HCT116 (cell line): Measurements from ENCODE around the gene C10orf120. TPM values are rescaled to one million over a fixed set of nuclear protein-coding genes. Genes with fewer than 3 reads are reported as not detected.
A peak's percentile ranks its signal among the peaks of the same experiment; 100 is the strongest.

Source experiments
- ATAC-seq: fragments of 200-7000 bp; cut with Tn5 transposase; 2 replicates; pipeline ENCODE4 v1.9.1; 2020; ENCODE audit warnings: mild to moderate bottlenecking, moderate library complexity
- BruUV-seq: library from RNA; stranded (reverse); fragments of 400-500 nt; replicated peaks from 2 replicates; lab custom pipeline; 2021; lab: Mats Ljungman, UMichigan
- CTCF ChIA-PET: fragments of 300-600 bp; sonication (Branson Sonifier 250); formaldehyde crosslinking; loops from one replicate; lab custom pipeline; 2021; ENCODE audit warnings: antibody characterized with exemption; lab: Charles Lee
- POLR2A ChIA-PET: fragments of 300-600, 350-600 bp; sonication (Branson Sonifier 250); formaldehyde crosslinking; loops from one replicate; lab custom pipeline; 2021; ENCODE audit warnings: antibody characterized with exemption; lab: Charles Lee
- RAD21 ChIA-PET, 2 experiments: fragments of 300-600 bp; sonication (Branson Sonifier 250); formaldehyde crosslinking; loops; one replicate each; lab custom pipeline; 2023; ENCODE audit warnings: low total read pairs in 2 of 2; ENCODE audit not compliant: uncharacterized antibody in 2 of 2, unreplicated experiment in 2 of 2, low non-redundant PET in 1 of 2; lab: Charles Lee
- DNase-seq: peaks from one replicate; pipeline ENCODE4 v3.0.0-alpha.2; 2010; ENCODE audit warnings: low read depth, low spot score
- H2AFZ ChIP-seq: fragments of 200-600 bp; shearing (Covaris generic), sonication (generic); 2 replicates; pipeline ENCODE4 v1.6.1; 2017; ENCODE audit warnings: low read depth, mixed run types, mixed read lengths, antibody characterized with exemption, low read length; ENCODE audit not compliant: poor library complexity, severe bottlenecking
- H3K27ac ChIP-seq: 2 replicates; pipeline ENCODE4 v1.5.1; 2012; ENCODE audit warnings: low read depth, low read length
- H3K27me3 ChIP-seq: fragments of 200-600 bp; sonication (generic); 2 replicates; pipeline ENCODE4 v1.6.1; 2016; ENCODE audit warnings: mixed run types, low read length, mixed read lengths; ENCODE audit not compliant: insufficient read depth
- H3K36me3 ChIP-seq, 2 experiments: fragments of 200-500 bp in 1 of 2; fragments of 200-600 bp in 1 of 2; sonication (Bioruptor generic) in 1 of 2; sonication (generic) in 1 of 2; 2 replicates each; pipeline versions ENCODE4 v1.5.1 to v1.6.1; 2014 to 2016; ENCODE audit warnings: low read length in 2 of 2, inconsistent platforms in 1 of 2, mixed read lengths in 1 of 2, mixed run types in 1 of 2; ENCODE audit not compliant: insufficient read depth in 2 of 2, control insufficient read depth in 1 of 2
- H3K4me1 ChIP-seq, 2 experiments: fragments of 200-600 bp in 1 of 2; sonication (generic) in 1 of 2; 2 replicates each; pipeline versions ENCODE4 v1.5.1 to v1.6.1; 2012 to 2017; ENCODE audit warnings: low read length in 2 of 2, inconsistent platforms in 1 of 2, mild to moderate bottlenecking in 1 of 2, mixed read lengths in 1 of 2, mixed run types in 1 of 2, moderate library complexity in 1 of 2; ENCODE audit not compliant: insufficient read depth in 2 of 2, control insufficient read depth in 1 of 2
- H3K4me2 ChIP-seq: fragments of 200-600 bp; sonication (generic); 2 replicates; pipeline ENCODE4 v1.6.1; 2017; ENCODE audit warnings: mixed run types, low read length, mixed read lengths
- H3K4me3 ChIP-seq, 2 experiments: fragments of 200-600 bp in 1 of 2; sonication (generic) in 1 of 2; replicated peaks in 1 of 2; 2 replicates each; pipeline ENCODE4 v1.5.1; 2011 to 2016; ENCODE audit warnings: low read length in 2 of 2, control low read depth in 1 of 2, low read depth in 1 of 2, mild to moderate bottlenecking in 1 of 2, mixed read lengths in 1 of 2, mixed run types in 1 of 2
- H3K79me2 ChIP-seq: fragments of 200-600 bp; sonication (generic); 2 replicates; pipeline ENCODE4 v1.6.1; 2017; ENCODE audit warnings: mild to moderate bottlenecking, mixed run types, low read length, moderate library complexity, mixed read lengths; ENCODE audit not compliant: insufficient read depth
- H3K9ac ChIP-seq: fragments of 200-600 bp; sonication (generic); 2 replicates; pipeline ENCODE4 v1.6.1; 2016; ENCODE audit warnings: low read length, mixed read lengths
- H3K9me2 ChIP-seq: fragments of 200-600 bp; sonication (generic), shearing (Covaris generic); 2 replicates; pipeline ENCODE4 v1.6.1; 2017; ENCODE audit warnings: mixed run types, mild to moderate bottlenecking, moderate library complexity; ENCODE audit not compliant: insufficient read depth
- H3K9me3 ChIP-seq, 2 experiments: fragments of 200-500 bp in 1 of 2; fragments of 200-600 bp in 1 of 2; sonication (Bioruptor generic) in 1 of 2; sonication (generic) in 1 of 2; 2 replicates each; pipeline ENCODE4 v1.6.1; 2014 to 2017; ENCODE audit warnings: low read length in 2 of 2, mixed read lengths in 2 of 2, inconsistent platforms in 1 of 2, low read depth in 1 of 2, mild to moderate bottlenecking in 1 of 2, mixed run types in 1 of 2, moderate library complexity in 1 of 2; ENCODE audit not compliant: control insufficient read depth in 1 of 2, insufficient read depth in 1 of 2
- H4K20me1 ChIP-seq: fragments of 200-600 bp; sonication (generic), shearing (Covaris generic); 2 replicates; pipeline ENCODE4 v1.6.1; 2017; ENCODE audit warnings: mixed run types, mild to moderate bottlenecking, moderate library complexity; ENCODE audit not compliant: insufficient read depth
- CEBPB ChIP-seq: IDR thresholded peaks from 2 replicates; pipeline ENCODE4 v1.6.1; 2012; ENCODE audit warnings: low read depth
- CTCF ChIP-seq, 3 experiments: fragments of 200-600 bp in 1 of 3; sonication (generic) in 1 of 3; IDR thresholded peaks in 2 of 3; conservative IDR thresholded peaks in 1 of 3; 2 replicates each; pipeline ENCODE4 v1.5.1; 2012 to 2017; ENCODE audit warnings: low read depth in 2 of 3, low read length in 2 of 3, antibody characterized with exemption in 1 of 3, borderline replicate concordance in 1 of 3, control low read depth in 1 of 3, mild to moderate bottlenecking in 1 of 3, mixed read lengths in 1 of 3, mixed run types in 1 of 3, moderate library complexity in 1 of 3; ENCODE audit not compliant: insufficient read depth in 1 of 3
- EGR1 ChIP-seq: IDR thresholded peaks from 2 replicates; pipeline ENCODE4 v1.6.1; 2012; ENCODE audit warnings: low read depth
- ELF1 ChIP-seq: IDR thresholded peaks from 2 replicates; pipeline ENCODE4 v1.6.1; 2012; ENCODE audit warnings: low read depth, borderline replicate concordance
- FOSL1 ChIP-seq: IDR thresholded peaks from 2 replicates; pipeline ENCODE4 v1.6.1; 2012; ENCODE audit warnings: low read depth
- POLR2A ChIP-seq: IDR thresholded peaks from 2 replicates; pipeline ENCODE4 v1.7.0; 2011; ENCODE audit warnings: borderline replicate concordance; ENCODE audit not compliant: insufficient read depth, insufficient read length; ENCODE audit errors: extremely low read depth
- POLR2AphosphoS5 ChIP-seq: IDR thresholded peaks from 2 replicates; pipeline ENCODE4 v1.6.1; 2011; ENCODE audit warnings: mild to moderate bottlenecking, low read depth, low read length, moderate library complexity
- RAD21 ChIP-seq: IDR thresholded peaks from 2 replicates; pipeline ENCODE4 v1.6.1; 2012; ENCODE audit warnings: low read depth, mild to moderate bottlenecking
- SIN3A ChIP-seq: IDR thresholded peaks from 2 replicates; pipeline ENCODE4 v1.6.1; 2012; ENCODE audit warnings: low read depth
- ZNF274 ChIP-seq: fragments of 200-500 bp; sonication (Bioruptor generic); IDR thresholded peaks from 2 replicates; pipeline ENCODE4 v1.6.1; 2014; ENCODE audit warnings: mild to moderate bottlenecking, low read depth, low read length, inconsistent platforms
- intact Hi-C: fragments of 100-400 bp; cut with micrococcal nuclease; formaldehyde crosslinking; loops from 2 replicates; pipeline ENCODE4 v1.10.0; 2022
- total RNA-seq: library from RNA; stranded (reverse); gene quantifications from one replicate; pipeline ENCODE4 v1.2.1, GENCODE V29; 2021; ENCODE audit not compliant: unreplicated experiment

Gene C10orf120
- total RNA-seq, 1 experiment from 2014 or later, result not detected

DNA sequence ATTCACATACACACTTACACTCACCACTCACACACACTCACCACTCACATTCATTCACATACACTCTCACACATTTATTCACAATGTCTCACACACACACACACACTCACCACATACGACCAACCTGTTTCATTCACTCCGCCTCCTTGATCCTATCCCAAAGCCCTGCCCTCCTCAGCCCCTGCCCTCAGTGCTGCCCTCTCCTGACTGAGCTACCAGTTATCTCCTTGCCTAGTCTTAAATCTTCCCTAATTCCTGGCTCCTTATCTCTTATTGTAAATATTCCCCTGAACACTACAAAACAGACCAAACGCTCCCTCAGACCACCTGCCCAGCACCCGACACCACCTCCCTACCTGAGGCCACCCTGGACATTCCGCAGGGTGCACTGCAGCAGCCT, 26.1 kb upstream of the C10orf120 start:
- Histone ChIP-seq H3K9ac (no peak overlapping the region), H3K9me3 (no peaks in the 10 kb centered on the region), H4K20me1 (no peaks in the 10 kb centered on the region), H3K4me3 (no peak overlapping the region), H3K27ac (no peak overlapping the region), H3K36me3 (no peaks in the 10 kb centered on the region), H3K4me1 (no peaks in the 10 kb centered on the region), H3K9me2 (no peaks in the 10 kb centered on the region), H3K4me2 (no peak overlapping the region), H2AFZ (no peak overlapping the region), H3K79me2 (no peaks in the 10 kb centered on the region), H3K27me3 (peaks cover 73% of the 10 kb centered on the region)
- ChIA-PET CTCF (interaction anchor here (1.4 to 1.6 kb wide), 3 partner anchors 76 to 446 kb away, joined by 3 to 7 read pairs (median 4); no protein-coding TSS in a partner anchor), RAD21 (no interaction called here), POLR2A (no interaction called here)
- ATAC-seq (peak; percentile 93), DNase-seq (peak; percentile 34)
- intact Hi-C loops, result loop anchor here (2.0 kb wide), 1 partner anchor 77 kb away; no protein-coding TSS in a partner anchor
- no TSS peak for BruUV-seq
- TF ChIP-seq FOSL1, result no peak
- peak; percentile 32 to 73 (median 69); a peak in 5 of 6 replicates for TF ChIP-seq CTCF (IDR thresholded peaks at IDR 0.05 in 2 of 3, conservative IDR thresholded peaks at IDR 0.05 in 1 of 3; ENCODE audit: borderline replicate concordance in 1 of 3, insufficient read depth in 1 of 3, low read depth in 2 of 3, low read length in 2 of 3)
- TF ChIP-seq CEBPB, result no peak
- TF ChIP-seq ELF1, result no peak
- peak; percentile 39; the same call in 1 of the 2 replicates for TF ChIP-seq RAD21
- no peak for TF ChIP-seq POLR2A
- no peak for TF ChIP-seq ZNF274

GRCh38 chr10:122725006-122725405, 25.4 kb upstream of the C10orf120 start:
- H3K4me2 ChIP-seq, result no peak overlapping the region
- no peak overlapping the region for H3K9ac ChIP-seq
- H3K4me3 ChIP-seq, result no peak overlapping the region
- no TSS peak for BruUV-seq
- no peak for ATAC-seq
- no peak overlapping the region for H2AFZ ChIP-seq
- H3K4me1 ChIP-seq, result no peaks in the 10 kb centered on the region
- no peaks in the 10 kb centered on the region for H3K9me3 ChIP-seq
- ChIA-PET CTCF (no interaction called here), POLR2A (no interaction called here), RAD21 (no interaction called here)
- no peak for DNase-seq
- peaks cover 73% of the 10 kb centered on the region for H3K27me3 ChIP-seq
- H3K27ac ChIP-seq, result no peak overlapping the region
- intact Hi-C loops, result no loop called here
- H4K20me1 ChIP-seq, result no peaks in the 10 kb centered on the region
- H3K36me3 ChIP-seq, result no peaks in the 10 kb centered on the region
- no peaks in the 10 kb centered on the region for H3K9me2 ChIP-seq
- TF ChIP-seq SIN3A, result no peak
- no peak for TF ChIP-seq FOSL1
- TF ChIP-seq EGR1, result no peak
- no peak for TF ChIP-seq POLR2AphosphoS5
- H3K79me2 ChIP-seq, result no peaks in the 10 kb centered on the region
